Mammary epithelial cell (primary cell): Measurements from ENCODE around the gene CCBE1.

Experiments
- CTCF ChIP-seq, 2 donors: IDR thresholded peaks in 1 of 2; conservative IDR thresholded peaks in 1 of 2; 2 replicates each; pipeline ENCODE4 v1.5.1; 2011 to 2012; ENCODE audit warnings: inconsistent platforms in 2 of 2, low read length in 2 of 2, mild to moderate bottlenecking in 2 of 2, control low read depth in 1 of 2, low read depth in 1 of 2; ENCODE audit not compliant: insufficient read depth in 1 of 2; ENCODE audit errors: extremely low read depth in 1 of 2
- EZH2 ChIP-seq: IDR thresholded peaks from 2 replicates; pipeline ENCODE4 v1.6.1; 2012; ENCODE audit warnings: low read length, inconsistent platforms, borderline replicate concordance

GRCh38 chr18:59571902-59572301, 125.3 kb downstream of the CCBE1 start:
- TF ChIP-seq CTCF (conservative IDR thresholded peaks at IDR 0.05 in 1 of 2, IDR thresholded peaks at IDR 0.05 in 1 of 2; ENCODE audit: extremely low read depth in 1 of 2, insufficient read depth in 1 of 2, low read depth in 1 of 2, low read length in 2 of 2) (no peak), EZH2 (no peak)
